NOMO-1 treated with DMSO at 0.1 percent for 48 hours (cell line): Measurements from ENCODE around the gene FAM107B.
A peak's percentile ranks its signal among the peaks of the same experiment; 100 is the strongest.

Source experiments
- DNase-seq: peaks from one replicate; lab custom pipeline; 2025; ENCODE audit not compliant: unreplicated experiment; lab: John Stamatoyannopoulos, UW

Gene FAM107B

GRCh38 chr10:14476641-14477407, 297.9 kb downstream of the FAM107B start:
- no peak for DNase-seq

- peak; percentile 32 for DNase-seq
These were observed 298.7 kb downstream of the FAM107B start for GRCh38 chr10:14476006-14476405.

GRCh38 chr10:14474656-14475055, 300.0 kb downstream of the FAM107B start:
- DNase-seq = no peak

GRCh38 chr10:14470920-14471319, 303.8 kb downstream of the FAM107B start:
- no peak for DNase-seq

- DNase-seq = no peak
These were observed 306.0 kb downstream of the FAM107B start for GRCh38 chr10:14468726-14469125.
